Liver (tissue), 9 donors: Measurements from ENCODE around the gene PLB1. TPM values are rescaled to one million over a fixed set of nuclear protein-coding genes. Genes with fewer than 3 reads are reported as not detected.

Source experiments
- DNase-seq: peaks from one replicate; pipeline ENCODE4 v3.0.0-alpha.2; 2017; ENCODE audit warnings: low spot score
- H3K27ac ChIP-seq, 2 donors: one replicate each; pipeline ENCODE4 v1.7.0; 2013; ENCODE audit warnings: inconsistent platforms in 2 of 2, low read length in 2 of 2, control low read depth in 1 of 2, low read depth in 1 of 2, mild to moderate bottlenecking in 1 of 2
- H3K27me3 ChIP-seq, 4 donors: one replicate each; pipeline versions ENCODE4 v1.6.1 to v1.7.0; 2013; ENCODE audit warnings: low read length in 3 of 4, inconsistent platforms in 1 of 4, mild to moderate bottlenecking in 1 of 4, moderate library complexity in 1 of 4; ENCODE audit not compliant: control insufficient read depth in 4 of 4, insufficient read depth in 4 of 4
- H3K36me3 ChIP-seq, 4 donors: one replicate each; pipeline versions ENCODE4 v1.6.1 to v1.7.0; 2013; ENCODE audit warnings: low read length in 3 of 4, mild to moderate bottlenecking in 3 of 4, low read depth in 1 of 4, moderate library complexity in 1 of 4; ENCODE audit not compliant: control insufficient read depth in 4 of 4, insufficient read depth in 3 of 4
- H3K4me1 ChIP-seq, 4 donors: one replicate each; pipeline versions ENCODE4 v1.6.1 to v1.7.0; 2013; ENCODE audit warnings: low read length in 3 of 4, mild to moderate bottlenecking in 3 of 4, moderate library complexity in 1 of 4; ENCODE audit not compliant: control insufficient read depth in 4 of 4, insufficient read depth in 4 of 4
- H3K4me3 ChIP-seq, 3 donors: one replicate each; pipeline versions ENCODE4 v1.6.1 to v1.7.0; 2013; ENCODE audit warnings: low read length in 3 of 3, control low read depth in 1 of 3, low read depth in 1 of 3, mild to moderate bottlenecking in 1 of 3
- H3K9ac ChIP-seq, 2 donors: one replicate each; pipeline ENCODE4 v1.7.0; 2013; ENCODE audit warnings: low read length in 2 of 2, mild to moderate bottlenecking in 2 of 2, moderate library complexity in 2 of 2, control low read depth in 1 of 2, low read depth in 1 of 2
- H3K9me3 ChIP-seq, 4 donors: one replicate each; pipeline versions ENCODE4 v1.6.1 to v1.7.0; 2013; ENCODE audit warnings: low read length in 3 of 4; ENCODE audit not compliant: control insufficient read depth in 4 of 4
- EGR1 ChIP-seq, 2 donors: IDR thresholded peaks; 2 replicates each; pipeline ENCODE4 v1.6.1; 2016 to 2018; ENCODE audit warnings: antibody characterized with exemption in 2 of 2, low read depth in 2 of 2
- FOXA2 ChIP-seq: IDR thresholded peaks from 2 replicates; pipeline ENCODE4 v1.6.1; 2016; ENCODE audit warnings: antibody characterized with exemption
- HNF4A ChIP-seq, 2 donors: conservative IDR thresholded peaks; 2 replicates each; pipeline ENCODE4 v1.6.1; 2016; ENCODE audit warnings: antibody characterized with exemption in 2 of 2, mild to moderate bottlenecking in 2 of 2
- JUND ChIP-seq, 2 donors: IDR thresholded peaks; 2 replicates each; pipeline ENCODE4 v1.6.1; 2016; ENCODE audit warnings: antibody characterized with exemption in 2 of 2
- NR2F2 ChIP-seq: IDR thresholded peaks from 2 replicates; pipeline ENCODE4 v1.6.1; 2016; ENCODE audit warnings: antibody characterized with exemption
- RAD21 ChIP-seq, 2 donors: IDR thresholded peaks; 2 replicates each; pipeline ENCODE4 v1.6.1; 2016; ENCODE audit warnings: antibody characterized with exemption in 2 of 2, mild to moderate bottlenecking in 2 of 2
- YY1 ChIP-seq: IDR thresholded peaks from 2 replicates; pipeline ENCODE4 v1.6.1; 2016; ENCODE audit warnings: antibody characterized with exemption, mild to moderate bottlenecking
- ZBTB33 ChIP-seq: IDR thresholded peaks from 2 replicates; pipeline ENCODE4 v1.6.1; 2016; ENCODE audit warnings: antibody characterized with exemption
- WGBS: extraction: QIAGEN DNeasy Blood & Tissue Kit; methylation state at CpG from one replicate; pipeline ENCODE4 v1.1.7; 2013; 5-methylcytosine and 5-hydroxymethylcytosine counted together
- polyA plus RNA-seq, 2 donors: library from polyadenylated mRNA; stranded (reverse) in 1 of 2; unstranded in 1 of 2; fragments of 200-250 nt in 1 of 2; fragments of >200 nt in 1 of 2; fragmentation: Nextera tagmentation in 1 of 2; extraction: Ambion mirVana in 1 of 2; gene quantifications; one replicate each; pipeline versions ENCODE4 v1.2.1 to v1.2.3, GENCODE V29; 2013 to 2015
- total RNA-seq, 2 donors: library from RNA; depleted of rRNA; stranded (reverse); fragments of >200 nt; gene quantifications; one replicate each; pipeline ENCODE4 v1.2.3, GENCODE V29; 2014
- TF ChIP-seq, protein P1 (sequence below): IDR thresholded peaks from 2 replicates; pipeline ENCODE4 v1.6.1; 2016; ENCODE audit warnings: antibody characterized with exemption
- TF ChIP-seq, protein P2 (sequence below): IDR thresholded peaks from 2 replicates; pipeline ENCODE4 v1.6.1; 2016; ENCODE audit warnings: antibody characterized with exemption, mild to moderate bottlenecking
- TF ChIP-seq, protein P3 (sequence below): fragments of 150-350 bp; IDR thresholded peaks from 2 replicates; pipeline ENCODE4 v1.5.1; 2017; ENCODE audit warnings: improper control_type of control experiment, low read depth, low read length; ENCODE audit not compliant: missing input control
- donor health status: healthy.
- donor health status: healthy.
- donor health status: healthy.
- donor health status: healthy.
- donor health status: healthy.

PLB1 gene
- total and polyA plus RNA-seq, 4 donors, result 0.58 to 4.5 (median 1.6) TPM

- DNase-seq, result no peak
- Histone ChIP-seq H3K4me1 (peaks cover 1 to 6% (median 5%) of the 10 kb centered on the region in 4 donors), H3K27ac (no peak overlapping the region), H3K4me3 (no peak overlapping the region), H3K9me3 (no peaks in the 10 kb centered on the region), H3K36me3 (no peaks in the 10 kb centered on the region), H3K9ac (no peak overlapping the region), H3K27me3 (no peaks in the 10 kb centered on the region)
- WGBS, result 95% methylated on average over 4 of the region's 4 CpGs
- TF ChIP-seq, protein P1, sequence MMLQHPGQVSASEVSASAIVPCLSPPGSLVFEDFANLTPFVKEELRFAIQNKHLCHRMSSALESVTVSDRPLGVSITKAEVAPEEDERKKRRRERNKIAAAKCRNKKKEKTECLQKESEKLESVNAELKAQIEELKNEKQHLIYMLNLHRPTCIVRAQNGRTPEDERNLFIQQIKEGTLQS, result no peak
- TF ChIP-seq NR2F2 (no peak), ZBTB33 (no peak), YY1 (no peak), EGR1 (IDR thresholded peaks at IDR 0.05; ENCODE audit: low read depth in 2 of 2) (no peak), JUND (IDR thresholded peaks at IDR 0.05) (no peak), FOXA2 (no peak), RAD21 (IDR thresholded peaks at IDR 0.05) (no peak)
- TF ChIP-seq, protein P2, sequence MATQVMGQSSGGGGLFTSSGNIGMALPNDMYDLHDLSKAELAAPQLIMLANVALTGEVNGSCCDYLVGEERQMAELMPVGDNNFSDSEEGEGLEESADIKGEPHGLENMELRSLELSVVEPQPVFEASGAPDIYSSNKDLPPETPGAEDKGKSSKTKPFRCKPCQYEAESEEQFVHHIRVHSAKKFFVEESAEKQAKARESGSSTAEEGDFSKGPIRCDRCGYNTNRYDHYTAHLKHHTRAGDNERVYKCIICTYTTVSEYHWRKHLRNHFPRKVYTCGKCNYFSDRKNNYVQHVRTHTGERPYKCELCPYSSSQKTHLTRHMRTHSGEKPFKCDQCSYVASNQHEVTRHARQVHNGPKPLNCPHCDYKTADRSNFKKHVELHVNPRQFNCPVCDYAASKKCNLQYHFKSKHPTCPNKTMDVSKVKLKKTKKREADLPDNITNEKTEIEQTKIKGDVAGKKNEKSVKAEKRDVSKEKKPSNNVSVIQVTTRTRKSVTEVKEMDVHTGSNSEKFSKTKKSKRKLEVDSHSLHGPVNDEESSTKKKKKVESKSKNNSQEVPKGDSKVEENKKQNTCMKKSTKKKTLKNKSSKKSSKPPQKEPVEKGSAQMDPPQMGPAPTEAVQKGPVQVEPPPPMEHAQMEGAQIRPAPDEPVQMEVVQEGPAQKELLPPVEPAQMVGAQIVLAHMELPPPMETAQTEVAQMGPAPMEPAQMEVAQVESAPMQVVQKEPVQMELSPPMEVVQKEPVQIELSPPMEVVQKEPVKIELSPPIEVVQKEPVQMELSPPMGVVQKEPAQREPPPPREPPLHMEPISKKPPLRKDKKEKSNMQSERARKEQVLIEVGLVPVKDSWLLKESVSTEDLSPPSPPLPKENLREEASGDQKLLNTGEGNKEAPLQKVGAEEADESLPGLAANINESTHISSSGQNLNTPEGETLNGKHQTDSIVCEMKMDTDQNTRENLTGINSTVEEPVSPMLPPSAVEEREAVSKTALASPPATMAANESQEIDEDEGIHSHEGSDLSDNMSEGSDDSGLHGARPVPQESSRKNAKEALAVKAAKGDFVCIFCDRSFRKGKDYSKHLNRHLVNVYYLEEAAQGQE, result no peak
- TF ChIP-seq, protein P3, sequence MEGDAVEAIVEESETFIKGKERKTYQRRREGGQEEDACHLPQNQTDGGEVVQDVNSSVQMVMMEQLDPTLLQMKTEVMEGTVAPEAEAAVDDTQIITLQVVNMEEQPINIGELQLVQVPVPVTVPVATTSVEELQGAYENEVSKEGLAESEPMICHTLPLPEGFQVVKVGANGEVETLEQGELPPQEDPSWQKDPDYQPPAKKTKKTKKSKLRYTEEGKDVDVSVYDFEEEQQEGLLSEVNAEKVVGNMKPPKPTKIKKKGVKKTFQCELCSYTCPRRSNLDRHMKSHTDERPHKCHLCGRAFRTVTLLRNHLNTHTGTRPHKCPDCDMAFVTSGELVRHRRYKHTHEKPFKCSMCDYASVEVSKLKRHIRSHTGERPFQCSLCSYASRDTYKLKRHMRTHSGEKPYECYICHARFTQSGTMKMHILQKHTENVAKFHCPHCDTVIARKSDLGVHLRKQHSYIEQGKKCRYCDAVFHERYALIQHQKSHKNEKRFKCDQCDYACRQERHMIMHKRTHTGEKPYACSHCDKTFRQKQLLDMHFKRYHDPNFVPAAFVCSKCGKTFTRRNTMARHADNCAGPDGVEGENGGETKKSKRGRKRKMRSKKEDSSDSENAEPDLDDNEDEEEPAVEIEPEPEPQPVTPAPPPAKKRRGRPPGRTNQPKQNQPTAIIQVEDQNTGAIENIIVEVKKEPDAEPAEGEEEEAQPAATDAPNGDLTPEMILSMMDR, result no peak
These were observed 177.5 kb downstream of the PLB1 start for GRCh38 chr2:28673338-28673737.

- H3K27ac ChIP-seq, result no peak overlapping the region
- TF ChIP-seq HNF4A (conservative IDR thresholded peaks at IDR 0.05), result peak in 1 of 2 donors; percentile 5
- TF ChIP-seq, protein P3, result no peak
- H3K9ac ChIP-seq, result no peak overlapping the region
- H3K4me1 ChIP-seq, result no peaks in the 10 kb centered on the region
- no peaks in the 10 kb centered on the region for H3K36me3 ChIP-seq
- no peak overlapping the region for H3K4me3 ChIP-seq
- H3K9me3 ChIP-seq, result no peaks in the 10 kb centered on the region
- 70% methylated on average over 3 of the region's 3 CpGs for WGBS
- no peak for DNase-seq
- H3K27me3 ChIP-seq, result no peaks in the 10 kb centered on the region
These were observed 178.3 kb downstream of the PLB1 start for GRCh38 chr2:28674062-28674712.
